NB4 (cell line): ENCODE data around the gene SNED1.
"Not testable (repeated sequence)": the region's sequence is repeated elsewhere in the genome, so short reads cannot be mapped to it uniquely, and the experiment has no call there.

Source experiments
- DNase-seq: peaks from one replicate; pipeline ENCODE4 v3.0.0; 2010; ENCODE audit warnings: low read depth
- H3K4me3 ChIP-seq: one replicate; pipeline ENCODE4 v1.5.1; 2011; ENCODE audit warnings: mild to moderate bottlenecking, low read depth, low read length, moderate library complexity
- CTCF ChIP-seq: IDR thresholded peaks from one replicate; pipeline ENCODE4 v1.5.1; 2012; ENCODE audit warnings: low read depth, low read length
- MAX ChIP-seq: IDR thresholded peaks from 2 replicates; pipeline ENCODE4 v1.6.1; 2011; ENCODE audit warnings: low read depth, low read length
- MYC ChIP-seq: IDR thresholded peaks from 2 replicates; pipeline ENCODE4 v1.6.1; 2011; ENCODE audit warnings: low read depth, low read length
- POLR2A ChIP-seq: IDR thresholded peaks from 2 replicates; pipeline ENCODE4 v1.6.1; 2011; ENCODE audit warnings: mild to moderate bottlenecking; ENCODE audit not compliant: insufficient read length; ENCODE audit errors: extremely low read depth

SNED1 gene

GRCh38 chr2:241088791-241089732, 90.6 kb downstream of the SNED1 start:
- no peak overlapping the region for H3K4me3 ChIP-seq
- no peak for DNase-seq

DNA sequence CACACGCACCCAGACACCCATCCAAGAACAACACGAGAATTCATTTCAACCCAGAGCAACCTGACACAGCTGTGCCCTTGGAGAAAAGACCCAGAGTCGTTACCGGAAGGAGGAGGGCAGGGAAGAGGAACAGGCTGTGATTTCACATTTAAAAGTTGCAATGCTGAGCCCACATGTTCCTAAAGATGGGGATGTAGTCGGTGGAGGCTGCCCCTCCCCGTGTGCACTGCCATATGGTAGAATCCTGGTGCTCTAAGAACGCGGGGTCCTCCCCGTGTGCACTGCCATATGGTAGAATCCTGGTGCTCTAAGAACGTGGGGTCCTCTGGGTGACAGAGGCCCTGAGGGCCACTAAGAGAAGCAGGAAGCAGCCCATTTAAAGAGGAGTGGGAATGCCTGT, 92.8 kb downstream of the SNED1 start:
- no peak for DNase-seq
- no peak for TF ChIP-seq MYC
- no peak for TF ChIP-seq POLR2A
- no peak for TF ChIP-seq CTCF
- no peak for TF ChIP-seq MAX
- no peak overlapping the region for H3K4me3 ChIP-seq

More at GRCh38 chr2:241088791-241089732, 90.6 kb downstream of the SNED1 start:
- TF ChIP-seq CTCF: no peak

GRCh38 chr2:241091734-241092445, 93.5 kb downstream of the SNED1 start:
- no peak for DNase-seq
- TF ChIP-seq MYC (no peak), CTCF (no peak), POLR2A (no peak), MAX (no peak)
- no peak overlapping the region for H3K4me3 ChIP-seq

DNA sequence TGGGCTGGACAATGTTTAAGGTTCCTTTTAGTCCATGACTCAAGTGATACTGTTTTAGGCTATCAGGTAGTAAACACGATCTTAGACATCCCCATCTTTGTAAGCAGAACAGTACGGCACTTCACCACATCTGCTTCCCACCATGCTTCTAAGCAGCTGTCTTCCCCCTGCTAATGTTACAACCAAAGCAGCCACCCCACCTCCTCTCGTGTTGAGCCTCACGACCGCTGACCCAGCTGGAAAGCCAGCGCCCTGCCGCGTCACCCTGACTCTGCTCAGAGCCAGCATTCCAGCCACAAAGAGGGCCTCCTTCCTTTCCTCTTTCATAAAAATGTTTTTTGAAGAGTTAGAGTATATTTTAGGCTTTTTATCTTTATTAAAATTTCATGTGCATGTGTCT, 94.3 kb downstream of the SNED1 start:
- H3K4me3 ChIP-seq: no peak overlapping the region
- no peak for TF ChIP-seq MYC
- no peak for DNase-seq

- not testable (repeated sequence) for DNase-seq, H3K4me3 ChIP-seq
These were observed 94.8 kb downstream of the SNED1 start for GRCh38 chr2:241093133-241093781.

DNA sequence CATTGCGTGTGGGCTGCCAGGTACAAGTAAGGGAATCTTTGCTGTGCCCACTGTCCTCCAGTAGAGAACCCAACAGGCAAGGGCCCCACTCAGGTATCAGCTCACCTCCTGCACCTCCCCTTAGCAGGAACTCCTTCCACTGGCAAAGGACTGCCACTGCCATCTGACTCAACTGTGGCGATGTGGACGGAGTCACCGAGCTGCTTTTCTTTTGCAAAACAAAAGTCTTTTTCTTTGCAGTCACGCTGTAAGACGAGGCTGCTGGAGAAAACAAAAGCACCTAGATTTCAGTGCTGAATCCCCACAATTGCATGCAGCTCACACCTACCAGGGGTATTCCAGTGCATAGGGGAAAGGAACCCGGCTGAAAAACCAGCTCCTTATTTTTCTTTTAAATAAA, 95.8 kb downstream of the SNED1 start:
- DNase-seq: no peak
- H3K4me3 ChIP-seq: no peak overlapping the region
- TF ChIP-seq MAX (no peak), MYC (no peak), CTCF (no peak), POLR2A (no peak)
